ENCODE results near the gene PSENEN.

PSENEN gene

GRCh38 chr19:35738021-35738886 lies 7.2 kb upstream of the PSENEN start:
- no peak overlapping the region for H3K4me3 ChIP-seq (ENCODE audit: low read depth, low read length)
- in situ Hi-C loops (cut with HindIII; ENCODE audit: low sequenced_read_pairs) = no loop called here
- no peak for DNase-seq (ENCODE audit: low read depth)
- no peak for TF ChIP-seq CTCF (IDR thresholded peaks at IDR 0.05; ENCODE audit: low read depth, low read length, missing control alignments)

GRCh38 chr19:35738887-35739229 lies 6.6 kb upstream of the PSENEN start:
- in situ Hi-C loops (cut with HindIII; ENCODE audit: low sequenced_read_pairs) = no loop called here
- DNase-seq (ENCODE audit: low read depth) = no peak
- no peak overlapping the region for H3K4me3 ChIP-seq (ENCODE audit: low read depth, low read length)
- no peak for TF ChIP-seq CTCF (IDR thresholded peaks at IDR 0.05; ENCODE audit: low read depth, low read length, missing control alignments)

- no peak for DNase-seq (ENCODE audit: low read depth)
- peak overlapping the region; percentile 55 for H3K4me3 ChIP-seq (ENCODE audit: low read depth, low read length)
- TF ChIP-seq CTCF (IDR thresholded peaks at IDR 0.05; ENCODE audit: low read depth, low read length, missing control alignments) = no peak
- in situ Hi-C loops (cut with HindIII; ENCODE audit: low sequenced_read_pairs) = no loop called here
Observed at GRCh38 chr19:35739275-35740107, 6.0 kb upstream of the PSENEN start.

GRCh38 chr19:35740108-35740422 lies 5.4 kb upstream of the PSENEN start:
- DNase-seq (ENCODE audit: low read depth) = no peak
- no peak for TF ChIP-seq CTCF (IDR thresholded peaks at IDR 0.05; ENCODE audit: low read depth, low read length, missing control alignments)
- in situ Hi-C loops (cut with HindIII; ENCODE audit: low sequenced_read_pairs) = no loop called here
- peak overlapping the region; percentile 55 for H3K4me3 ChIP-seq (ENCODE audit: low read depth, low read length)

- peak; percentile 10 for TF ChIP-seq CTCF (IDR thresholded peaks at IDR 0.05; ENCODE audit: low read depth, low read length, missing control alignments)
- H3K4me3 ChIP-seq (ENCODE audit: low read depth, low read length) = peak overlapping the region; percentile 55
- peak; percentile 91 for DNase-seq (ENCODE audit: low read depth)
- in situ Hi-C loops (cut with HindIII; ENCODE audit: low sequenced_read_pairs) = no loop called here
Observed at GRCh38 chr19:35740423-35741202, 4.8 kb upstream of the PSENEN start.

- no peak for DNase-seq (ENCODE audit: low read depth)
- H3K4me3 ChIP-seq (ENCODE audit: low read depth, low read length) = peak overlapping the region; percentile 55
- TF ChIP-seq CTCF (IDR thresholded peaks at IDR 0.05; ENCODE audit: low read depth, low read length, missing control alignments) = no peak
- in situ Hi-C loops (cut with HindIII; ENCODE audit: low sequenced_read_pairs) = no loop called here
Observed at GRCh38 chr19:35741203-35741515, 4.3 kb upstream of the PSENEN start.

Measured in astrocyte of the cerebellum (primary cell).